ENCODE measurements around the gene TTC5. TPM values are rescaled to one million over a fixed set of nuclear protein-coding genes. Genes with fewer than 3 reads are reported as not detected.

Gene TTC5
- polyA plus RNA-seq, 3 donors: 6.2 to 18.4 (median 17.3) TPM

- peaks cover 0 to 4% (median 2%) of the 10 kb centered on the region in 3 donors for H3K27me3 Mint-ChIP-seq (ENCODE audit: low read depth in 3 of 3)
Measured at GRCh38 chr14:20278414-20278813, 27.3 kb downstream of the TTC5 start.

GRCh38 chr14:20277409-20277808 lies 28.3 kb downstream of the TTC5 start:
- Mint-ChIP-seq H3K9me3 (peaks cover 26 to 39% (median 35%) of the 10 kb centered on the region in 7 donors), H3K27me3 (ENCODE audit: low read depth in 3 of 3) (peaks cover 0 to 4% (median 2%) of the 10 kb centered on the region in 3 donors), H3K4me1 (peaks cover 3% of the 10 kb centered on the region), H3K4me3 (no peak overlapping the region), H3K36me3 (peaks cover 35 to 52% of the 10 kb centered on the region in 2 donors), H3K27ac (no peak overlapping the region)
- Histone ChIP-seq H3K4me2 (replicated peaks; ENCODE audit: extremely low read depth, low read length, poor library complexity, severe bottlenecking) (no peak overlapping the region), H3K36me3 (replicated peaks in 1 of 2; ENCODE audit: control insufficient read depth in 1 of 2, insufficient read depth in 2 of 2, low read length in 2 of 2) (peaks cover 0 to 15% of the 10 kb centered on the region in 2 donors), H3K9me3 (replicated peaks in 1 of 2; ENCODE audit: control insufficient read depth in 1 of 2, insufficient read depth in 1 of 2, low read length in 2 of 2) (peaks cover 25% of the 10 kb centered on the region in 2 donors), H3K9ac (ENCODE audit: insufficient read depth, low read length, poor library complexity, severe bottlenecking) (no peak overlapping the region), H2AFZ (ENCODE audit: insufficient read depth, low read depth, low read length, poor library complexity, severe bottlenecking) (no peak overlapping the region), H4K20me1 (ENCODE audit: insufficient read depth, low read length) (no peaks in the 10 kb centered on the region), H3K4me1 (ENCODE audit: control insufficient read depth in 1 of 2, insufficient read depth in 2 of 2, low read length in 2 of 2) (no peaks in the 10 kb centered on the region), H3K27me3 (ENCODE audit: control insufficient read depth in 2 of 2, insufficient read depth in 2 of 2, low read length in 2 of 2) (no peaks in the 10 kb centered on the region), H3K79me2 (ENCODE audit: insufficient read depth, low read length) (no peaks in the 10 kb centered on the region), H3K27ac (ENCODE audit: low read depth in 1 of 2, low read length in 2 of 2) (no peak overlapping the region), H3K4me3 (replicated peaks in 1 of 3; ENCODE audit: low read depth in 2 of 3, low read length in 3 of 3) (no peak overlapping the region)
- intact Hi-C loops (cut with micrococcal nuclease): no loop called here
- WGBS (ENCODE audit: insufficient coverage): 100% methylated on average over 2 of the region's 2 CpGs
- no peak for TF ChIP-seq CTCF (IDR thresholded peaks at IDR 0.05)
- DNase-seq: no peak

More at GRCh38 chr14:20278414-20278813, 27.3 kb downstream of the TTC5 start:
- Histone ChIP-seq H3K79me2 (ENCODE audit: insufficient read depth, low read length) (no peaks in the 10 kb centered on the region), H3K4me1 (ENCODE audit: control insufficient read depth in 1 of 2, insufficient read depth in 2 of 2, low read length in 2 of 2) (no peaks in the 10 kb centered on the region), H3K27me3 (ENCODE audit: control insufficient read depth in 2 of 2, insufficient read depth in 2 of 2, low read length in 2 of 2) (no peaks in the 10 kb centered on the region), H3K36me3 (replicated peaks in 1 of 2; ENCODE audit: control insufficient read depth in 1 of 2, insufficient read depth in 2 of 2, low read length in 2 of 2) (peaks cover 0 to 15% of the 10 kb centered on the region in 2 donors), H3K9me3 (replicated peaks in 1 of 2; ENCODE audit: control insufficient read depth in 1 of 2, insufficient read depth in 1 of 2, low read length in 2 of 2) (peaks cover 15 to 16% of the 10 kb centered on the region in 2 donors), H2AFZ (ENCODE audit: insufficient read depth, low read depth, low read length, poor library complexity, severe bottlenecking) (no peak overlapping the region), H3K4me3 (replicated peaks in 1 of 3; ENCODE audit: low read depth in 2 of 3, low read length in 3 of 3) (no peak overlapping the region), H4K20me1 (ENCODE audit: insufficient read depth, low read length) (no peaks in the 10 kb centered on the region), H3K9ac (ENCODE audit: insufficient read depth, low read length, poor library complexity, severe bottlenecking) (no peak overlapping the region), H3K27ac (ENCODE audit: low read depth in 1 of 2, low read length in 2 of 2) (no peak overlapping the region), H3K4me2 (replicated peaks; ENCODE audit: extremely low read depth, low read length, poor library complexity, severe bottlenecking) (no peak overlapping the region)
- no peak for TF ChIP-seq CTCF (IDR thresholded peaks at IDR 0.05)
- Mint-ChIP-seq H3K9me3 (peaks cover 19 to 38% (median 29%) of the 10 kb centered on the region in 7 donors), H3K4me3 (no peak overlapping the region), H3K27ac (peak overlapping the region in 1 of 7 donors; percentile 69), H3K4me1 (peaks cover 3% of the 10 kb centered on the region), H3K36me3 (peaks cover 46 to 62% of the 10 kb centered on the region in 2 donors)
- DNase-seq: no peak
- WGBS (ENCODE audit: insufficient coverage): 22% methylated on average over 1 of the region's 1 CpG
- intact Hi-C loops (cut with micrococcal nuclease): no loop called here
